Esophagus muscularis mucosa (tissue), 4 donors: Measurements from ENCODE around the gene PEX14. TPM values are rescaled to one million over a fixed set of nuclear protein-coding genes. Genes with fewer than 3 reads are reported as not detected.
A peak's percentile ranks its signal among the peaks of the same experiment; 100 is the strongest.

ENCODE experiments used
- DNase-seq: peaks from one replicate; pipeline ENCODE4 v3.0.0-alpha.2; 2017; ENCODE audit errors: extremely low spot score
- H3K27ac ChIP-seq, 4 donors: fragments of 200-600 bp; sonication (generic); replicated peaks in 1 of 4; 1 replicate in 3 of 4; 2 replicates in 1 of 4; pipeline ENCODE4 v1.5.1; 2016 to 2019; ENCODE audit warnings: mild to moderate bottlenecking in 1 of 4
- H3K27me3 ChIP-seq, 4 donors: fragments of 200-600 bp; sonication (generic); one replicate each; pipeline versions ENCODE4 v1.5.1 to v1.6.0; 2016 to 2019
- H3K36me3 ChIP-seq, 4 donors: fragments of 200-600 bp; sonication (generic); one replicate each; pipeline ENCODE4 v1.5.1; 2016 to 2019
- H3K4me1 ChIP-seq, 4 donors: fragments of 200-600 bp; sonication (generic); one replicate each; pipeline ENCODE4 v1.5.1; 2016 to 2019
- H3K4me3 ChIP-seq, 4 donors: fragments of 200-600 bp; sonication (generic); 1 replicate in 2 of 4; 2 replicates in 2 of 4; pipeline ENCODE4 v1.5.1; 2016 to 2019; ENCODE audit warnings: mild to moderate bottlenecking in 4 of 4, moderate library complexity in 1 of 4
- H3K9me3 ChIP-seq, 4 donors: fragments of 200-600 bp; sonication (generic); 1 replicate in 3 of 4; 2 replicates in 1 of 4; pipeline ENCODE4 v1.5.1; 2016 to 2019
- EP300 ChIP-seq: sonication (generic); formaldehyde crosslinking; IDR thresholded peaks from one replicate; pipeline ENCODE4 v1.6.1; 2017; ENCODE audit warnings: antibody characterized with exemption
- POLR2A ChIP-seq: fragments of 450-650 bp; IDR thresholded peaks from one replicate; pipeline ENCODE4 v1.6.1; 2017; ENCODE audit warnings: antibody characterized with exemption, moderate library complexity, mild to moderate bottlenecking, low read depth
- POLR2AphosphoS5 ChIP-seq, 2 donors: sonication (generic); formaldehyde crosslinking; IDR thresholded peaks; one replicate each; pipeline ENCODE4 v1.6.1; 2017; ENCODE audit warnings: antibody characterized with exemption in 2 of 2
- whole genome bisulfite sequencing: methylation state at CpG from one replicate; pipeline ENCODE4 v1.1.5; 2018; 5-methylcytosine and 5-hydroxymethylcytosine counted together
- intact Hi-C: fragments of 100-400 bp; cut with DNase I; formaldehyde crosslinking; loops from one replicate; pipeline ENCODE4 v1.15.1; 2023
- total RNA-seq, 4 donors: library from RNA; depleted of rRNA; stranded (reverse); fragments of >200 nt; gene quantifications; one replicate each; pipeline versions ENCODE4 v1.1.0 to v1.2.1, GENCODE V29; 2016
- TF ChIP-seq, protein P1 (sequence below), 3 experiments: fragments of 200-600 bp in 2 of 3; fragments of 450-650 bp in 1 of 3; sonication (generic) in 2 of 3; IDR thresholded peaks; one replicate each; pipeline ENCODE4 v1.5.1; 2017 to 2019; ENCODE audit warnings: antibody characterized with exemption in 3 of 3, mild to moderate bottlenecking in 2 of 3, moderate library complexity in 1 of 3

The PEX14 gene
- total RNA-seq, 4 donors from 2014 or later: 16.2 to 24.2 (median 20.1) TPM

DNA sequence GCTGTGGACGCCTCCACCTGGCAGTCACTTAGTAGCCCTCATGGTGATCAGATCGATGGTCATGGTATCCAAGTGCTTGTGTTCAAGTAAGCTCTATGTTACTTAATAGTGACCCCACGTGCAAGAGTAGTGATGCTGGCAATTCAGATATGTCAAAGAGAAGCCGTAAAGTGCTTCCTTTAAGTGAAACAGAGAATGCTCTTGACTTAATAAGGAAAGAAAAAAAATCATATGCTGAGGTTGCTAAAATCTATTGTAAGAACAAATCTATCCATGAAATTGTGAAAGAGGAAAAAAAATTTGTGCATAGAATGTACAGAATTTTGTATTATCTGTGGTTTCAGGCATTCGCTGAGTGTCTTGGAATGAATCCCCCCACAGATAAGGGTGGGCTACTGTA, 113.9 kb downstream of the PEX14 start:
- H3K36me3 ChIP-seq: no peaks in the 10 kb centered on the region
- intact Hi-C loops: no loop called here

DNA sequence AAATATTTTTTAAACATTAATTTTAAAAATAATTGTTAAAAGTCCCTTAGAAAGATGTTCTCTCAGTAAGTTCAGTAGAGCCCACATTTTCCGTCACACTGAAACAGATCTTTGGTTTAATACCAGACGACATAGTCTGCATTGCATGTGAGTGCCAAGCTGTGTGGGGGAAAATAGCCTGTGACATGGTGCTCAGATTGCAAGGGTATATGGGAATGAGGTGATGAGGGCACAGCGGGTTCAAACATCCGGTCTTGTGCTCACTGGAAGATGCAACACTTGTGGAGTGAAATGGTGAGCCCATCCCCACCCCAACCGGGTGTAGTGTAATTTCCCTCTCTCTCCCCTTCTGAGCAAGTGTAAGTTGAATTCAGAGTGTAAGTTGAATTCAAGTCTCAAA, 114.3 kb downstream of the PEX14 start:
- H3K4me3 ChIP-seq: no peak overlapping the region
- 97% methylated on average over 5 of the region's 5 CpGs for WGBS

More for the DNA sequence above, 113.9 kb downstream of the PEX14 start:
- WGBS: 85% methylated on average over 5 of the region's 5 CpGs
- no peaks in the 10 kb centered on the region for H3K9me3 ChIP-seq
- no peak for DNase-seq
- no peak overlapping the region for H3K27ac ChIP-seq
- no peaks in the 10 kb centered on the region for H3K27me3 ChIP-seq
- no peak for TF ChIP-seq POLR2A
- TF ChIP-seq POLR2AphosphoS5 (IDR thresholded peaks at IDR 0.05): no peak
- TF ChIP-seq, protein P1, sequence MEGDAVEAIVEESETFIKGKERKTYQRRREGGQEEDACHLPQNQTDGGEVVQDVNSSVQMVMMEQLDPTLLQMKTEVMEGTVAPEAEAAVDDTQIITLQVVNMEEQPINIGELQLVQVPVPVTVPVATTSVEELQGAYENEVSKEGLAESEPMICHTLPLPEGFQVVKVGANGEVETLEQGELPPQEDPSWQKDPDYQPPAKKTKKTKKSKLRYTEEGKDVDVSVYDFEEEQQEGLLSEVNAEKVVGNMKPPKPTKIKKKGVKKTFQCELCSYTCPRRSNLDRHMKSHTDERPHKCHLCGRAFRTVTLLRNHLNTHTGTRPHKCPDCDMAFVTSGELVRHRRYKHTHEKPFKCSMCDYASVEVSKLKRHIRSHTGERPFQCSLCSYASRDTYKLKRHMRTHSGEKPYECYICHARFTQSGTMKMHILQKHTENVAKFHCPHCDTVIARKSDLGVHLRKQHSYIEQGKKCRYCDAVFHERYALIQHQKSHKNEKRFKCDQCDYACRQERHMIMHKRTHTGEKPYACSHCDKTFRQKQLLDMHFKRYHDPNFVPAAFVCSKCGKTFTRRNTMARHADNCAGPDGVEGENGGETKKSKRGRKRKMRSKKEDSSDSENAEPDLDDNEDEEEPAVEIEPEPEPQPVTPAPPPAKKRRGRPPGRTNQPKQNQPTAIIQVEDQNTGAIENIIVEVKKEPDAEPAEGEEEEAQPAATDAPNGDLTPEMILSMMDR (IDR thresholded peaks at IDR 0.05): no peak
- no peak for TF ChIP-seq EP300
- peaks cover 0 to 19% (median 10%) of the 10 kb centered on the region in 4 donors for H3K4me1 ChIP-seq
- H3K4me3 ChIP-seq: no peak overlapping the region

DNA sequence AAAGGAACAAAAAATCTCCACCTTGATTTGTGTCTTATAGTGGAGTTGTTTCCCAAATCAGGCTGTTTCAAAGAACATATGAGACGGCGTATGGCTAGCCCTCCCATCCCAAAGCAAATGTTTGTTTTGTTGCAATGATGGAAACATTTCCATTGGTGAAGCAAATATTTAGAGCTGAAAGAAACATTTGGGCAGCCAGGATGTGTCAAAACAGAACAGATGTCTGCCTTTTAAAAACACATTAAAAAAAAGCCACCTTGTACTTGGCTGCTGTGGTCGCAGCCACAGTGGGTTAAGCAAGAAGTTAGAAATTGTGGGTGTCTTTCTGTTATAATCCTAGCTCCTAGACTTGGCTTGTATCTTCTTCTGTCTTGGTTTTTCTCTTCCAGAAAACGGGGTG, 116.3 kb downstream of the PEX14 start:
- Histone ChIP-seq H3K36me3 (no peaks in the 10 kb centered on the region), H3K4me3 (no peak overlapping the region), H3K9me3 (no peaks in the 10 kb centered on the region), H3K4me1 (peaks cover 0 to 27% (median 15%) of the 10 kb centered on the region in 4 donors), H3K27me3 (no peaks in the 10 kb centered on the region), H3K27ac (no peak overlapping the region)
- TF ChIP-seq, protein P1 (IDR thresholded peaks at IDR 0.05): no peak
- no peak for TF ChIP-seq POLR2AphosphoS5 (IDR thresholded peaks at IDR 0.05)
- TF ChIP-seq POLR2A: no peak
- no peak for TF ChIP-seq EP300
- intact Hi-C loops: no loop called here
- WGBS: 67% methylated on average over 4 of the region's 4 CpGs
- DNase-seq: no peak

More for the DNA sequence above, 114.3 kb downstream of the PEX14 start:
- Histone ChIP-seq H3K27me3 (no peaks in the 10 kb centered on the region), H3K9me3 (no peaks in the 10 kb centered on the region), H3K4me1 (peaks cover 0 to 19% (median 10%) of the 10 kb centered on the region in 4 donors), H3K36me3 (no peaks in the 10 kb centered on the region), H3K27ac (no peak overlapping the region)
- intact Hi-C loops: no loop called here
- TF ChIP-seq POLR2AphosphoS5 (IDR thresholded peaks at IDR 0.05) (no peak), EP300 (no peak), POLR2A (no peak)
- TF ChIP-seq, protein P1 (IDR thresholded peaks at IDR 0.05): no peak
- DNase-seq: no peak

DNA sequence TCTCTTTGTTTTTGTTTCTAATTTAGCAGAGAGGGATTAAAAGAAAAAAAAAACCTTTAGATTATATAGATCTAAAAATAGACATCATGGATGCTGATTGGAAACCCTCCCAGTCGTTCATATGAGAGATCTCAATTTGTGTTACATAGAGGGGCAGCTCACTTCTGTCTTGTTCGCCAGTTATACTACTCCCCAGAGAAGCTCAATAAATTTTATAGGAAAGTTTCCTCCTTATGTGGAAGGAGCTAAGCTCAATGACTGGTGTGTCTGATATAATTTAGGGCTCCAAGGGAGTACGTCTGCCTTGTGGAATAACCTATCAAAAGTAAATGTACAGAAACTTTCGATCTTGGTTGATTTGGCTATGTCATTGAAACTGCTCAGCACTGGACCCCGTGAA, 117.6 kb downstream of the PEX14 start:
- 51% methylated on average over 5 of the region's 5 CpGs for WGBS
- Histone ChIP-seq H3K9me3 (no peaks in the 10 kb centered on the region), H3K36me3 (no peaks in the 10 kb centered on the region), H3K4me3 (no peak overlapping the region), H3K4me1 (peaks cover 0 to 27% (median 15%) of the 10 kb centered on the region in 4 donors), H3K27me3 (no peaks in the 10 kb centered on the region), H3K27ac (peak overlapping the region in 2 of 4 donors; percentile 26 to 42)
- TF ChIP-seq POLR2A: no peak
- TF ChIP-seq, protein P1 (IDR thresholded peaks at IDR 0.05): no peak
- no peak for TF ChIP-seq EP300
- TF ChIP-seq POLR2AphosphoS5 (IDR thresholded peaks at IDR 0.05): no peak
- intact Hi-C loops: no loop called here
- DNase-seq: no peak

DNA sequence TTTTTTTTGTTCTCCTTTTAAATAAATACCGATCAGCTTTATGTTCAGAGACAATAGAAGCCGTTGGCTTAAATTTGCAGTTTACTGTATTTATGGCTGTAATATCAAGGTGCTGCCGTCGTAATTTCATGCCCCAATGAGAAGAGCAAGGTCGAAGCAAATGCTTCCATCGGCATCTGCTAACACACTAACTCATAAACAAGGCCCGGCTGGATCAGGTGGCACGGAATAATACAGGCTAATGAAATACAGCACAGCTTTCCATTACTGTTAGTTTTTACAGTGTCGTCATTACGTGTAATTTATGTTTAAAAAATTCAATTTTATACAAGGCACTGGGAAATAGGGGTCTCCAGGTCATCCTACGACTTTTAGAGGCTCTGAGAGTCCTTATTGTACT, 119.0 kb downstream of the PEX14 start:
- Histone ChIP-seq H3K4me1 (peaks cover 0 to 27% (median 15%) of the 10 kb centered on the region in 4 donors), H3K4me3 (no peak overlapping the region), H3K9me3 (no peaks in the 10 kb centered on the region), H3K36me3 (no peaks in the 10 kb centered on the region), H3K27me3 (no peaks in the 10 kb centered on the region), H3K27ac (no peak overlapping the region)
- WGBS: 85% methylated on average over 11 of the region's 11 CpGs
- TF ChIP-seq EP300 (no peak), POLR2A (no peak), POLR2AphosphoS5 (IDR thresholded peaks at IDR 0.05) (no peak)
- TF ChIP-seq, protein P1 (IDR thresholded peaks at IDR 0.05): no peak
- intact Hi-C loops: no loop called here
- no peak for DNase-seq
